ENCODE data around the gene TIMP4.
A peak's percentile ranks its signal among the peaks of the same experiment; 100 is the strongest.

The TIMP4 gene

GRCh38 chr3:12190221-12190807, 31.6 kb upstream of the TIMP4 start:
- DNase-seq (ENCODE audit: low spot score), result no peak
- TF ChIP-seq CTCF (IDR thresholded peaks at IDR 0.05; ENCODE audit: extremely low read depth, missing control alignments), result no peak

- no peak for DNase-seq (ENCODE audit: low spot score)
- no peak for TF ChIP-seq CTCF (IDR thresholded peaks at IDR 0.05; ENCODE audit: extremely low read depth, missing control alignments)
Observed at GRCh38 chr3:12188681-12189287, 30.1 kb upstream of the TIMP4 start.

GRCh38 chr3:12188328-12188648, 29.6 kb upstream of the TIMP4 start:
- no peak for TF ChIP-seq CTCF (IDR thresholded peaks at IDR 0.05; ENCODE audit: extremely low read depth, missing control alignments)
- no peak for DNase-seq (ENCODE audit: low spot score)

GRCh38 chr3:12187448-12188327, 29.0 kb upstream of the TIMP4 start:
- no peak for TF ChIP-seq CTCF (IDR thresholded peaks at IDR 0.05; ENCODE audit: extremely low read depth, missing control alignments)
- peak; percentile 36 for DNase-seq (ENCODE audit: low spot score)

- DNase-seq (ENCODE audit: low spot score), result no peak
- TF ChIP-seq CTCF (IDR thresholded peaks at IDR 0.05; ENCODE audit: extremely low read depth, missing control alignments), result no peak
Observed at GRCh38 chr3:12186515-12187286, 28.0 kb upstream of the TIMP4 start.

GRCh38 chr3:12186046-12186445, 27.3 kb upstream of the TIMP4 start:
- TF ChIP-seq CTCF (IDR thresholded peaks at IDR 0.05; ENCODE audit: extremely low read depth, missing control alignments), result no peak
- DNase-seq (ENCODE audit: low spot score), result no peak
